B cell (primary cell): Measurements from ENCODE around the gene ARHGAP29.

ENCODE experiments used
- CTCF ChIP-seq: fragments of 200-600 bp; IDR thresholded peaks from one replicate; pipeline ENCODE4 v1.8.0; 2022; ENCODE audit warnings: antibody characterized with exemption, mild to moderate bottlenecking
- EZH2 ChIP-seq: IDR thresholded peaks from 2 replicates; pipeline ENCODE4 v1.6.1; 2012; ENCODE audit warnings: borderline replicate concordance, low read depth, mild to moderate bottlenecking, moderate library complexity, low read length; ENCODE audit not compliant: insufficient read depth, poor library complexity, severe bottlenecking

DNA sequence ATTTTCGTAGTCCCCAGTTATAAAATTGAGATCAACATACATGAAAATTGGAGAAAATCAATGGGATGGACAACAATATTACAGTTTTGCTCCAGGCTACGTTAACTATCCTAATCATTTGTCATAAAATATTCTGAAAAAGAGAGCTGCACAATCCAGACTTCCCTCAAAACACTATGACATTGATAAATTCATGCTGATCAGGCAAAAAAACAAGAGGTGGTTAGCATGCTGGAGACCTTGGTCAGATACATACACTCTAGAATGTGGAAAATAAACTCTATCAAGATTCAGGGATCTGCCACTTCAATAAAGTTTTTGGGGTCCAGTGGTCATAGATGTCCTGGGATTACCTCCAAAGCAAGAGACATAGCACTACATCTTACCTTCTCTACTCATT is 32.5 kb upstream of the ARHGAP29 start:
- TF ChIP-seq CTCF (no peak), EZH2 (no peak)
